Right ventricle myocardium superior (tissue), 1 donor: ENCODE measurements around the gene CDC7. TPM values are rescaled to one million over a fixed set of nuclear protein-coding genes. Genes with fewer than 3 reads are reported as not detected.
"Not testable (repeated sequence)": the region's sequence is repeated elsewhere in the genome, so short reads cannot be mapped to it uniquely, and the experiment has no call there.

ENCODE experiments used
- ATAC-seq: fragments of 200-7000 bp; cut with Tn5 transposase; one replicate; pipeline ENCODE4 v1.9.1; 2020; ENCODE audit warnings: mild to moderate bottlenecking; ENCODE audit not compliant: poor library complexity
- DNase-seq: peaks from one replicate; pipeline ENCODE4 v3.0.0-alpha.2; 2020
- intact Hi-C: fragments of 100-400 bp; cut with DNase I; formaldehyde crosslinking; loops from one replicate; pipeline ENCODE4 v1.11.2; 2022
- long read RNA-seq: library from polyadenylated mRNA; unstranded; transcript quantifications from one replicate; pipeline ENCODE4 v2.0.0, GENCODE V29; 2021
- total RNA-seq: library from RNA; stranded (reverse); fragmentation: NEBNext Ultra II Directional; extraction: Animal tissue kit (Norgen Biotek cat#: 25700); gene quantifications from one replicate; pipeline ENCODE4 v1.2.1, GENCODE V29; 2021
- donor health status: DM: no; HTN: yes; CAD: no; lungs with severe emphysema.

Gene CDC7
- total RNA-seq, result 0.89 TPM
- long read RNA-seq, partial matches to known transcripts, result 0 of 1 reads
- long read RNA-seq, other reads (novel, unspliced or antisense), result 1 of 1 reads

DNA sequence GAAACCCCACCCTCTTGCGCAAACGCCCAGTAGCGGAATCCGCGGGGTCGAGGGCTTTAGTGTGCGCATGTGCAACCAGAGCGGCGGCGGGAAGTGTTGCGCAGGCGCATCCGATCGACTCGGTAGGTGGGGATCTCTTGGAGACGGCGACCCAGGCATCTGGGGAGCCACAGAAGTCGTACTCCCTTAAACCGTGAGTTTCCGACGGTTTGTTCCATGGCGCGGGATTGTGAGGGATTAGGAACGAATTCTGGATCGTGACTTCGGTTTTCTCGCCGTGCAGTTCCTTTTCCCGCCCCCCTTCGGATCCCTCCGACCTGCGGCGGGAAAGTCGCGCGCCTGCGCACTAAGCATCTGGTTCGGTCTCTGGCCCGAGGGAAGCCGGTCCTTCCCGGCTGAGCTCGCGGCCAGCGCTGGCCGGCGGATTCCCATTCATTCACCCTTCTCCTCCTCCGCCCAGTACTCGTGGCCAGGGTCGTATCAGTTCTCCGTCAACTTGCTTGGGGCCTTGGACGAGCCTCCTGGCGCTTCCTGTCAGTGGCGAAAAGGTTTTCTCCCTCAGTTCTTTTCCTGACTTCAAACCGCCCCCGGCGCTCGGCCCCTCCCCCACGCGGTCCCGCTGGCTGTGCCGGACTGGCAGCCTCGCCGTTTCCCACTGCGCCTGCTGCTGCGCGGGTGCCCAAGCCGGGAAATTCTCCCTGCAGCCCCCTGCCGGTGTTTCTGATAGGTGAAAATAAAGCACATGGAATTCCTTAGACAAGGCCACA, at the start of gene CDC7:
TSS of gene CDC7 (plus strand) at position 96 of the 767 bp plus-strand sequence. CDS start 866 bp downstream, outside the sequence.
- intact Hi-C loops, result no loop called here
- DNase-seq (peak; percentile 96), ATAC-seq (peak; percentile 98)

GRCh38 chr1:91454136-91454535, 46.5 kb upstream of the CDC7 start:
- intact Hi-C loops, result no loop called here
- ATAC-seq (no peak), DNase-seq (no peak)

GRCh38 chr1:91455334-91455733, 45.3 kb upstream of the CDC7 start:
- intact Hi-C loops, result no loop called here
- no peak for DNase-seq
- no peak for ATAC-seq

DNA sequence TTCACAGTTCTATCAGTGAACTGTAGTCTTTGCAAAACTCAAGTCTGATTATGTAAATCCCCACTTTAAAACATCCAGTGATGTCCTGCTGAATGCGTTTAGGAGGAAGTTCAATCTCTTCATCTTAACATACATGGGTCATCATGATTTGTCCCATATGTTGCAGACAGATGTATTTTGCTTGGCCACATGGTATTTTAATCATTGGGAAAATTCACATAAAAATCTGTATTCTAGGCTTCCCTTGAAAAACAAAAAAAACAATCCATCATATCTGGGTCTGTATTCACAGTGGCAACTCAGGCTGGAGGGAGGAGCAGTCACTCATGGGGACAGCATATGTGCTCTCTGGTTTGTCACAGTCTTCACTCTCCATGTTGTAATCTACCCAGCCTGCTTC, 44.8 kb upstream of the CDC7 start:
- ATAC-seq, result no peak
- intact Hi-C loops, result no loop called here
- no peak for DNase-seq

GRCh38 chr1:91465350-91465749, 35.3 kb upstream of the CDC7 start:
- ATAC-seq, DNase-seq, intact Hi-C loops: not testable (repeated sequence)

GRCh38 chr1:91476533-91477217, 24.0 kb upstream of the CDC7 start:
- intact Hi-C loops, result no loop called here
- no peak for DNase-seq
- ATAC-seq, result peak; percentile 66

- no peak for ATAC-seq
- intact Hi-C loops, result no loop called here
These were observed 13.2 kb upstream of the CDC7 start for GRCh38 chr1:91487469-91487868.

DNA sequence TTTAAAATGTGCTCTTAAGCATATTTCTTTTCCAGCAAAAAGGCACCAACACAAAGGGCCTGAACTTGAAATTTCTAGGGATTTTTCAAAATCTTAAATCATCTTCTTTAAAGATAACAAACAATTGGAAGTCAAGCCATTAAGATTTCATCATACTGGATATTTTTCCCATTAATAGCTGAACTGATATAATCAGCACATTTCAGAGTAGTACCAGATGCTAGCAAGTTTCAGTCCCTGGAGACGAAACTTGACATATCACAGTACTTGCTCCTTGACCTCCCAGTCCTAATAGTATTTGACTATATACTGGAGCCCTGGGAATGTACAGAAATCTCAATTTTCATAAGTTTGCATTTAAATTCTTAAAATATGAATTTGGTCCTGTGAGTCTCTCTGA, 10.2 kb upstream of the CDC7 start:
- ATAC-seq (no peak), DNase-seq (no peak)
- intact Hi-C loops, result loop anchor here (10.0 kb wide), 1 partner anchor 206 kb away; no protein-coding TSS in a partner anchor

More at GRCh38 chr1:91487469-91487868, 13.2 kb upstream of the CDC7 start:
- DNase-seq, result no peak

DNA sequence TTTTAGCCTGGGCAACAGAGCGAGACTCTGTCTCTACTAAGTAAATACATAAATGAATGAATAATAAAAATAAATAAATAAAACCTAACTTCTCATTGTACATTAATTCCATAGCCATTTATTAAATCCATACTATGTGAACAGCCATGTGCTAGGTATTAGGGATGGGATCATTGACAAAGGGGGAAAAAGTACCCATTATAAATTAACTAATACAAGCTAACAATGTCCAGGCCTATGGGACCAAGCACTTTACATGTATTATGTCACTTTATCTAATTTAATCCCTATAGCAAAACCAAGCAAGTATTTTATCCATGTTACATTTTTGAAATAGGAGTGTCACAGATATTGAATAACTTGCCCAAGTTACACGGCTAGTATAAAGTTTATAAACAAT, 2.6 kb upstream of the CDC7 start:
- no peak for DNase-seq
- no peak for ATAC-seq
- intact Hi-C loops, result loop anchor here (10.0 kb wide), 1 partner anchor 213 kb away; no protein-coding TSS in a partner anchor

GRCh38 chr1:91498498-91499245, 2.0 kb upstream of the CDC7 start:
- DNase-seq, result no peak
- ATAC-seq, result no peak
- intact Hi-C loops, result loop anchor here (10.0 kb wide), 1 partner anchor 214 kb away; no protein-coding TSS in a partner anchor

DNA sequence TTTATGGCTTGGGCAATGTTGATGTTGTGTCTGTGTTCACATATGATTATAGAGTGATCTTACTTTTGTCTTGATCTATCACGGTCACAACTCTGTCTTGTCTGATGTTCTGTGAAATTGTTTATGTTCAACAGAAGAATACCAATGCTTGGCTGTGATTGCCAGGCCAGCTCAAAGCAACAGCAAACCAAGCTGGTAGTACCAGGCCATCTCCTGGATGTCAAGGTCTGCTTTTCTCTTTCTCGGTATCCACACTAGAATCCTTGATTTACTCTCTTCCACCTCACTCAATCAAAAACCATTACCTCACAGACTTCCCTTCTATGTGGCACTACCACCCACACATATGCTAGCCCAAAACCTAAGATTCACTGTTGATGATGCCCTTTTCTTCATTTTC, 1.3 kb upstream of the CDC7 start:
- intact Hi-C loops, result loop anchor here (10.0 kb wide), 1 partner anchor 215 kb away; no protein-coding TSS in a partner anchor
- ATAC-seq, result no peak

DNA sequence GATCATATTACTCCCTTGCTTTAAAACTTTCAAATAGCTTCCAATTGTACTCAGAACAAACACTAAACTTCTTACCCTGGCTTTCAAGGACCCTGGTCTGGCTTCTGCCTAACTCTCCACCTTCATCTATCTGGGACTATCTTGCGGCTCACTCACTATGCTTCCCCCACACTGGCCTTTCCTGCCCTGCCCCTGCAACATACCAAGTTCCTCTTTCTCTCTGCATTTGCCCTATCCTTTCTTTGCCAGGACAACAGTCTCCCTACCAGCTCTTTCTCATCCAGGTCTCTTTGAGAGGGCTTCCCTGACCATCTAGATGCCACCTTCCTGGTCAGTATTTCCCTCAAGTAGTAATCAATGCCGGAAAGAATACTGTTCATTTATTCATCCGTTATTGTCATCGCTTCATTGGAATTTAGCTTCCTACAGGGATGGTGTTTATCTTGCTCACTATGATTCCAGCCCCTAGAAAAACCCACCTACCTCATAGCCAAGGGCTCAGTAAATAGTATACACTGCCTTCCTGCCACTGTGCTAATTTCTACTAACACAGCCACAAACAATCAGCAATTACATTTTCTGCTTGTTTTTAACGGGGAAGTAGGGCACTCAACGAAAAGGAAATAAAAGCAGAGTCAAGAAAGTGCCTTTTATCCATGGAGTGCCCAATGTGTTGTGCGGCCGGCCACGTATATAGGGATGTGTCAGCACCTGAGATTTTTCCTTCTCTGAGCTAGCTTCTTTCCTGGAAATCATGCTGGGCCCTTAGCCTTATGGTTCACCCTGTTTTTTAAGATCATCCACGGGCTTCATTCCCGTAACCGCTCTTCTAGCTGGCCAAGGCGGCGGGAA, 521 bp upstream of the CDC7 start:
- intact Hi-C loops, result loop anchor here (10.0 kb wide), 1 partner anchor 215 kb away; no protein-coding TSS in a partner anchor
- DNase-seq (no peak), ATAC-seq (no peak)

More for the DNA sequence above, 1.3 kb upstream of the CDC7 start:
- DNase-seq, result no peak

DNA sequence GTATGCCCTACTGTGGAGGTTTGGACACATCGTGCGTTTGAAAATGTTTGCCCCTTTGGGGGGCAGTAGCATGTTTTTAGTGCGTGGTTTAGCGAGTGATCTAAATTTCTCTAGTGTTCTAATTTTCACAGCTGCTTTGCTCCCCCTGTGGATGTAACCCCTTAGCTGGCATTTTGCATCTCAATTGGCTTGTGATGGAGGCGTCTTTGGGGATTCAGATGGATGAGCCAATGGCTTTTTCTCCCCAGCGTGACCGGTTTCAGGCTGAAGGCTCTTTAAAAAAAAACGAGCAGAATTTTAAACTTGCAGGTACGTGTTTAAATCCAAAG, 836 bp downstream of the CDC7 start:
- DNase-seq (no peak), ATAC-seq (no peak)
- intact Hi-C loops, result no loop called here

- ATAC-seq, result no peak
- intact Hi-C loops, result no loop called here
- DNase-seq, result no peak
These were observed 1.5 kb downstream of the CDC7 start for GRCh38 chr1:91501971-91502671.

DNA sequence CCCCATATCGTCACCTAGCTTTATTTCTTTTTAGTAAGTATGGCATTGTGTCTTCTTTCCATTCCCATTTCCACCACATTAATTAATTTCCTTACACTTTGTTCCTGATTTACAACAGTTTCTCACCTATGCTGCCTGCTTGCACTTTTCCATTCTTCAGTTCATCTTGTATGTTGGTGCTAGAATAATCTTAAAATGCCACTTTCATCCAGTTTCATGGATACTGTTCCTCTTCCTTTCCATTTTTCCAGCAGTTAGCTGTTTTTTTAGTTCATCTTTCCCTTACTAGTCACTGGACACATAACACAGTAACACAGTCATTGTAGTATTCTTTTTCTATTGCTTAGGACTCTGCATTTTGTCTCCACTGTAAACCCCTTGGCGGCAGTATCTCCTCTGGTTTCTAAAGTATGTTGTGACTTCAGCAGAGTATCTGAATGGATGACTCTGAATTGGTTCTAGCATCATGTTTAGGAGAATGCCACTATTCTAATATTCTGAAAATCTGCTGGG, 2.1 kb downstream of the CDC7 start:
- intact Hi-C loops, result no loop called here
- ATAC-seq, result no peak
- DNase-seq, result no peak

DNA sequence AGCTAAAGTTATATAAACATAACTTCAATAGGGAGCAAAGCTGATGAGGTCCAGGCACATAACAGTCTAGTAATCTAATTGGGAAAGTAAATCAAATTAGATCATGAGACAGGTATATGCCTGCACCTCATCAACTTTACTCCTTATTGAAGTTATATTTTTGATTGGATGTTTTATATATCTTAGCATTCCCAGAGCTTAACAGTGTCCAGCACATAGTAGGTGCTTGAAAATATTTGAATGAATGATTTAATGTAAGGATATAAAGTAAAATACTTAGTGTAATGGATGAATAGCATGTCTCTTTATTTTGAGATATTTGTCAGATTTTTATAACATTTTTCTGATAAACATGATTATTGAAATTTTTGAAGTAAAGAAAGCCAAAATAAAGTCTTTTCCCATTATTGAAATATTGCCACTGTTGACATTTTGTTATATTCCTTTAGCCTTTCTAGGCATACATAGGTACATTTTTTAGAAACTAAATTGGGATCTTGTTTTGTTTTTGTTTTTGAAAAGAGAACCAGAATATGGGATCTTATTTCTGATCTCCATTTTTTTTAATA, 2.8 kb downstream of the CDC7 start:
- ATAC-seq (no peak), DNase-seq (no peak)
- intact Hi-C loops, result no loop called here

- no peak for ATAC-seq
- intact Hi-C loops, result no loop called here
- no peak for DNase-seq
These were observed 3.4 kb downstream of the CDC7 start for GRCh38 chr1:91503975-91504530.
